GM20431 (cell line): ENCODE data around the gene TECR.
"Not testable (repeated sequence)": the region's sequence is repeated elsewhere in the genome, so short reads cannot be mapped to it uniquely, and the experiment has no call there.

Experiments used
- in situ Hi-C: fragments of 300-500 bp; cut with MseI, MboI; formaldehyde crosslinking; loops from one replicate; pipeline ENCODE4 v1.15.0; 2020; ENCODE audit warnings: low sequenced_read_pairs; ENCODE audit not compliant: unreplicated experiment

The TECR gene

DNA sequence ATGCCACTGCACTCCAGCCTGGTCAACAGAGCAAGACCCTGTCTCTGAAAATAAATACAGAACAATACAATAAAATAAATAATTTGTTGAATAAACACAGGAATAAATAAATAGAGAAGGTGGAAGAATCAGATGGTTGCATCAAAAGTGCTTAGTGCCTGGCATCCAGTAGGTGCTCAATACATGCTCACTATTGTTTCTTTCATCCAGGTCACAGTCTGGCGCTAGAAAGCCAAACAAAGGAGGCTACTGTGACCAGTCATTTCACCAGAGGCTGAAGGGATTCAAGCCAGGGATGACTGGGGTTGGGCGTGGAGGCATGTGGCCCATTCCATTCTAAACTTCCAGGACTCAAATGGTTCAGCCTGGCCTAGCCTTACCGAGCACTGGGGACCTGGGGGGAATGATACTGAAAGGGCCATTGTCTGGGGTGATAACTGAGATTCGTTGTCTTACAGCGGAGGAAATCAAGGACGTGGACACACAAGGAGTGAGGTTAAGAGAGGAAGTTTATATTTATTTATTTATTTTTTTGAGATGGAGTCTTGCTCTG lies 46.1 kb downstream of the TECR start:
- in situ Hi-C loops, result loop anchor here (10.0 kb wide), 1 partner anchor 109 kb away; no protein-coding TSS in a partner anchor

DNA sequence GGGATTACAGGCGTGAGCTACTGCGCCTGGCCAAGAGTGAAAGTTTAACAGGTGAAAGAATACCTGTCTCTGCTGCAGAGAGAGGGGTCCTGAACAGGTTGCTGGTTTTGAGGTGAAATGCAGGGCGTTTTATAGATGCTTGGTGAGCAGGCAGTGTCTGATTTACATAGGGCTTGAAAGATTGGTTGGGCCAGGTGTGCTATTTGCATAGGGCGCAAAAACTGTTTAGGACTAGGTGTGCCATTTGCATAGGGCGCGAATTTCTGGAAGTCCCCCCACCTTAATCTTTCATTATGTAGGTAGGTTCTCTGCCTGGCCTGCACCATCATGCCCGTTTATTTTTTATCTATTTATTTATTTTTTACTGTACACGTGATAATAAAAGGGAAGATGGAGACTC lies 47.0 kb downstream of the TECR start:
- in situ Hi-C loops, result loop anchor here (10.0 kb wide), 1 partner anchor 108 kb away; no protein-coding TSS in a partner anchor

DNA sequence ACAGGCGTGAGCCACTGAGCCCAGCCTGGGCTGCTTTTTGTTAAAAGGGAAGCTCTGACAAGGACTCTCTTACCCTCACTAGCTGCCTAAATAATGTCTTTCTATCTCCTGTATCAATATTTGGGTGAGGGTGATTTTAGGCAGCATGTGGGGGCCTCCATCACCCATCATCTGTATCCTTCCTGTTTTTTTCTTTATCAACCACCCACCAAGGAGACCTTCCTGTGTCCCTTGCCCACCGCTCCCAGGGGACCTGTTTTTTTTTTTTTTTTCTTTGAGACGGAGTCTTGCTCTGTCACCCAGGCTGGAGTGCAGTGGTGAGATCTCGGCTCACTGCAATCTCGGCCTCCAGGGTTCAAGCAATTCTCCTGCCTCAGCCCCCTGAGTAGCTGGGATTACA lies 47.9 kb downstream of the TECR start:
- in situ Hi-C loops, result loop anchor here (10.0 kb wide), 1 partner anchor 108 kb away; no protein-coding TSS in a partner anchor

DNA sequence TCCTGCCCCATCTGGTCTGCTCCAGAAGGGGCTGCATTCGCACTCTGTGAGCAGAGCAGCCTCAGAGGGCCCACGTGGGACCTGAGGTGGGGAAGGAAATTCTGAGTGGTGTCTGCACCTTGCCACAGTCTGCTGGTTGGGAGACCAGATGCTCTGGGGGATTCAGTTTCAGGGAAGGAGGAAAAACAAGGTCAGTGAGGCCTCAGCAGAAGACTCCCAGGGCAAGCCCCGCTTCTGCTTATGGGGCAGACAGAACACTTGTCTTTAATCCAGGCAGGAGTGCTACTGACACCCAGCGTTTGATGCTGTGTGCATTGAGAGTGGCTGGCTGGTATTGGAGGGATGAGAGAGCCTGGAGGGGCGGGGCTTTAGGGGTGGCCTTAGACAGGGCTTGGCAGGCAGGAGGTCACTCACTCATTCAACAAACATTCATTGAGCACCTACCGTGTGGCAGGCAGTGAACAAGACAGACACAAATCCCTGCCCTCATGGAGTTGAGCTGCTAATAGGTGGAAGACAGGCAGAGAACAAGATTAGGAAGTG lies 48.6 kb downstream of the TECR start:
- in situ Hi-C loops, result loop anchor here (10.0 kb wide), 1 partner anchor 107 kb away; no protein-coding TSS in a partner anchor

DNA sequence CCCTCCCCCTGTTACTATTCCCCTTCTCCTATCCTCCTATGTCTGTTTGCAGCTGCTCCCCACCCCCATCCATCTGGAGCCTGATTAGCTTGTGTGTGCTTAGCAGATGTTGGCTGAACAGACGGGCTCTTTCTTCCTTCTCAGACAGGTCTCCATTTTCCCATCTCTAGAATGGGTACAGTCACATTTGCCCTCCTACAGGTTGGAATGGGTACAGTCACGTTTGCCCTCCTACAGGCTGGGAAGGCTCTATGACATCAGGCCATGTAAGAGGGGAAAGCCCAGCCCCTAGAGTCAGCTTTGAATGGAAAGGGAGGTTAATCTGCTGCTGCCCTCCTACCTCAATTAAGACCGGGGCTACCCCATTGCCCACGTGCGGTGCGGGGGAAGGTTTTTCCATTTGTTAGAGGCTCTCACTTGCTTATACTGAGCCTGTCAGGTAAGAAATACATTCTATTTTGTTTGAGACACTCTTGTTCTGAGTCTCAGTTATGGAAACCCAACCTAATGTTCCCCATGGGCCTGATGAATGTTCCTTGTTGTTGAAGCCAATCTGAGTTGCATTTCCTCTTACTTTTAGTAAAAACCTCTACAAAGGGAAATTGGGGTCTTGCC lies 51.3 kb downstream of the TECR start:
- in situ Hi-C loops, result no loop called here

DNA sequence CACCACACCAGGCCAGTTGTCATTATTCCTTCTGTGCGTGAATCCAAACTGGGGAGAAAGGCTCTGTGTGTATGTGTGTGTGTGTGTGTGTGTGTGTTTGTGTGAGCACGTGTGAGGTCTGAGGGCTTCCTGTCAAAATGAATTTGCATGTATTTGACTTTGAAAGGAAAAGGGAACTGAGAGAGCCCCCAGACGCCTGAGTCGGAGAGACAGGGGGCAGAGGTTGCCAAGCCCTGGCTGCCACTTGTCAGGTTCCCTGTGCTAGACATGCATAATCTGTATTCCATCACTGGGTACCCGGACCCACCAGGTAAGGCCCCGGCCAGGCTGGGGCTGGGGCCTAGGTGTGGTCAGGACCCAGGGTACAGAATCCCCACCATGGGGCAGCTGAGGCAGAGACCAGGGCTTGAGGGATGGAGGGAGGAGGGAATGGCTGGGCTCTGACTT lies 53.5 kb downstream of the TECR start, which contains the start of gene CLEC17A:
Gene CLEC17A, plus strand, starts transcription at position 191 of the 447 bp plus-strand sequence. Its CDS starts 77 bp downstream, at position 268.
- in situ Hi-C loops, result no loop called here

DNA sequence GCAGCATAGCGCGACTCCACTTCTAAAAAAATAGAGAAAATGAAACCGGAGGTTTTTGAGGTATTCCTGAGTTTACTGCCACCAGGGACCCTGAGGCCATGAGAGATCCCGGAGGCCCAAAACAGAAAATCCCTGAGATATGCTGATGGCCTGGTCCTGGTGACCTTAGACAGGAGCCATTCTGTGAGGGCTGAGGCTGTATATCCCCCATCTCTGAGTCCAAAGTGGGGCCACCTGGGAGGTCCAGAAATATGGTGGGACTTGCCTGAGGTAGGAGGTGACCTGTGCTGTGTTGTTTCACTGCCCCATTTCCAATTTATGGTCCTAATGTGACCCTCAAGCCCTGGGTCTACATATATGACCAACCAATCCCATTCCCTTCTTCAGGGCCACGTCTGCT lies 55.0 kb downstream of the TECR start:
- in situ Hi-C loops, result not testable (repeated sequence)

DNA sequence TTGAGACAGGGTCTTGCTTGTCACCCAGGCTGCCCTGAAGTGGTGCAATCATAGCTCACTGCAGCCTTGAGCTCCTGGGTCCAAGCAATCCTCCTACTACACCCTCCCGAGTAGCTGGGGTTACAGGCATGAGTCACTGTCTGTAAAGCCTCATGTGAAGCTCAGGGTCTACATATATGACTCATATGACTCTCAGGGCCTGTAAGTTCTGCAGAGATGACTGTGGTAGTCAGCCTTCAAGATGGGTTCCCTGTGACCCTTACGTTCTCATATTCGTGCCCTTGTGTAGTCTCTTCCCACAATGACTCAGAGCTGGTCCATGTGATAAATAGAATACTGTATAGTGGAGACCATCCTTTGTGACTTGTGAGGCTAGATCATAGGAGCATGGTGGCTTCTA lies 55.8 kb downstream of the TECR start:
- in situ Hi-C loops, result not testable (repeated sequence)

DNA sequence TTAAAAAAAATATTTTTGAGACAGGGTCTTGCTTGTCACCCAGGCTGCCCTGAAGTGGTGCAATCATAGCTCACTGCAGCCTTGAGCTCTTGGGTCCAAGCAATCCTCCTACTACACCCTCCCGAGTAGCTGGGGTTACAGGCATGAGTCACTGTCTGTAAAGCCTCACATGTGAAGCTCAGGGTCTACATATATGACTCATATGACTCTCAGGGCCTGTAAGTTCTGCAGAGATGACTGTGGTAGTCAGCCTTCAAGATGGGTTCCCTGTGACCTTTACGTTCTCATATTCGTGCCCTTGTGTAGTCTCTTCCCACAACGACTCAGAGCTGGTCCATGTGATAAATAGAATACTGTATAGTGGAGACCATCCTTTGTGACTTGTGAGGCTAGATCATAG lies 60.0 kb downstream of the TECR start:
- in situ Hi-C loops, result not testable (repeated sequence)

DNA sequence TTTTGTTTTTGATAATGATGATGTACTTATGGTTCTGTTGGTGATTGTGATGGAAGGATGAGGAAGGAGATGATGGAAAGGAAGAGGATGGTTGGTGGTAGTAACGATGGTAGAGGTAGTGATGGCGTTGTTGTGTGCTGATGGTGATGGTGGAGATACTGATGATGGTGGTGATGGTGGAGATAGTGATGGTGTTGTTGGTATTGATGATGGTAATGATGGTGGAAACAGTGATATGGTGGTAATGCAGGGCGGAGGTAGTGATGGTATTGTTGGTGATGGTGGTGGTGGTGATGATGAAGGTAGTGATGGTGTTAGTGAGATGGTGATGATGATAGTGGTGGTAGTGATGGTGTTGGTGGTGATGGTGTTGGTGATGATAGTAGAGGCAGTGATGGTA lies 66.2 kb downstream of the TECR start:
- in situ Hi-C loops, result no loop called here

DNA sequence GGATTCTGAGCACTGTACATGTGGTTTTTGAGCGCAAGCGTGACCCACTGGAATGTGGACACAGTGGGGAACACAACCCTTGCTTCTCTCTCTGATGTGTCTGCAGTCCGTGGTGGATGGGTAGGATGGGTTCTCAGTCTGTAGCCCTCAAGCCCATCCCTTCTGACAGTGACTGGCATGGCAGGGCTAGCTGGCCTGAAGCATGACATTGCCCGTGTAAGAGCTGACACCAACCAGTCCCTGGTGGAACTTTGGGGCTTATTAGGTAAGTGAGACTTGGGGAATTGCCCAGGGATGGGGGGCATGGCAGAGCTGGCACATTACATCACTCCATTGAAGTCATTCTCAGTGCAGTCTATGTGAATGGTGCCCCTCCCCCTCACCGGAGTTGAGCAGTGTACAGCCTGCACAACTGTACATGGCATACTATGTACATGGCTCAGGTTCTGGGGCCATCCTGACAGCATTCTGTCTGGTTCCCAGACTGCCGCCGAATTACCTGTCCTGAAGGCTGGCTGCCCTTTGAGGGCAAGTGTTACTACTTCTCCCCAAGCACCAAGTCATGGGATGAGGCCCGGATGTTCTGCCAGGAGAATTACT lies 70.3 kb downstream of the TECR start:
- in situ Hi-C loops, result no loop called here

DNA sequence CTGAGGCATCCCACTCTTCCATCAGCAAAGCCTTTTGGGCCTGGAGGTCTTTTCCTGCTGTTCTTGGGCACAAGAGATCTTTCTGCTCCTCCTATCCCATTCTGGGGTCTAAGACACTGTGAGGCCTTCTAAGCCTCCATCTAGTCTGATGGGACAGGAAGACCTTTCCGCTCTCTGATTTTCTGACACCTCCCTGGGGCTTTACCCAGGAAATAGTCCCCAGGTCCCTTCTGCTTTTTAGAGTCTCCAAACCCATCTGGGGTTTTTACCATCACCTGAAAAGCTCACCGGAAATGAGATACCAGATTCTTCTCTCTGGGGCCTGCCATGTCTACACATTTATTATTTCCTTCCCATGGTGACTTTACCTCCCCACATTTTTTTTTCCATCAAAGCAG lies 74.6 kb downstream of the TECR start:
- in situ Hi-C loops, result no loop called here

DNA sequence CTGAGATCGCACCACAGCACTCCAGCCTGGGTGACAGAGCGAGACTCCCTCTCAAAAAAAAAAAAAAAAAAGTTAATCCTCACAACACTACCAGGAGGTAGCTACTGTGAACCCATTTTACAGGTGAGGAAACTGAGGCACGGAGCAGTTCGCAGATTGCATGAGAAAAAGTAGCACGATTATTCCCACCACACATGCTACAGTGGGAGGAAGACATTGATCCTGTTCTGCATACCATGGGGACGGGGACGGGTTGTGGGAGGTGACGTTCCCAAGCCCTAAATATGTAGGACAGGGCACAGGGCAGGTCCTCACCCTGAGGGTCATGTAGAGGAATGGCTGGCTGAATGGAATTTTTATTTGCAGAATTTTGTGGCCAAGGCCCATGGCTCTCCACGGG lies 77.2 kb downstream of the TECR start:
- in situ Hi-C loops, result no loop called here

DNA sequence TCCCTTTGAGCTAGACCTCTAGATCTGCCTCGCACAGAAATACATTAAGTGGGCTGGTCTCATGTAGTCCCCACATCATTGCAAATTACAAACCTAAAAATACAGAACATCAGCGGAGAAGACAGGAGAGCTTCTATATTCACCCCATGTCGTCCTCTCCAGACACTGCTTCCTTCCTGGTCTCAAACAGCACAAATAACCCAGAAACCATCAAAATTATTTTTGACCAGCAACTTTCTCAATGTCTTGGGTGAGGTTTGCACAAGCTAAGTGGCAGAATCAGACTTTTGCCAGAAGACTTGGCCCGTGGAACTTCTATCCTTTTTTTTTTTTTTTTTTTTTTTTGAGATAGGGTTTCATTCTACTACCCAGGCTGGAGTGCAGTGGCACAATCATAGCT lies 81.7 kb downstream of the TECR start:
- in situ Hi-C loops, result no loop called here

DNA sequence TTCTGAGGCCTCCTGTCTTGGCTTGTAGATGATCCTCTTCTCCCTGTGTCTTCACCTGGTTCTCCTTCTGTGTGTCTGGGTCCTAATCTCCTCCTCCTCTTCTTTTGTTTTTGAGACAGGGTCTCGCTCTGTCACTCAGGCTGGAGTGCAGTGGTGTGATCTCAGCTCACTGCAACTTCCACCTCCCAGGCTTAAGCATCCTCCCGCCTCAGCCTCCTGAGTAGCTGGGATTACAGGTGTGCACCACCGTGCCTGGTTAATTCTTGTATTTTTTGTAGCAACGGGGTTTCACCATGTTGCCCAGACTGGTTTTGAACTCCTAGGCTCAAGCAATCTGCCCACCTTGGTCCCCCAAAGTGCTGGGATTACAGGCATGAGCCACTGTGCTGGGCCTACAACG lies 82.8 kb downstream of the TECR start:
- in situ Hi-C loops, result not testable (repeated sequence)

DNA sequence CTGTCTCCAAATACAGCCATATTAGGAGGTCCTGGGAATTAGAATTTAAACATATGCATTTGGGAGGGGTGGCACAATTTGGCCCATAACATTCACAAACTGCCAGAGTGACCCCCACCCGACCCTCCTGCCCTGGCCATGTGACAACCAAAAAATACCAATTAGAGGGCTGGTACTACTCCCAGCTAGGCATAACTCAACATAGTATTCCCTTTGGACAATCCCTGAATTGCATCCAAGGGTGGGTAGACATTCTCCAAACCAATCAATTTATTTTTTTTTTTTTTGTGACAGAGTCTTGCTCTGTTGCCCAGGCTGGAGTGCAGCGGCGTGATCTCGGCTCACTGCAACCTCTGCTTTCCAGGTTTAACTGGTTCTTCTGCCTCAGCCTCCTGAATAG lies 83.3 kb downstream of the TECR start:
- in situ Hi-C loops, result no loop called here

DNA sequence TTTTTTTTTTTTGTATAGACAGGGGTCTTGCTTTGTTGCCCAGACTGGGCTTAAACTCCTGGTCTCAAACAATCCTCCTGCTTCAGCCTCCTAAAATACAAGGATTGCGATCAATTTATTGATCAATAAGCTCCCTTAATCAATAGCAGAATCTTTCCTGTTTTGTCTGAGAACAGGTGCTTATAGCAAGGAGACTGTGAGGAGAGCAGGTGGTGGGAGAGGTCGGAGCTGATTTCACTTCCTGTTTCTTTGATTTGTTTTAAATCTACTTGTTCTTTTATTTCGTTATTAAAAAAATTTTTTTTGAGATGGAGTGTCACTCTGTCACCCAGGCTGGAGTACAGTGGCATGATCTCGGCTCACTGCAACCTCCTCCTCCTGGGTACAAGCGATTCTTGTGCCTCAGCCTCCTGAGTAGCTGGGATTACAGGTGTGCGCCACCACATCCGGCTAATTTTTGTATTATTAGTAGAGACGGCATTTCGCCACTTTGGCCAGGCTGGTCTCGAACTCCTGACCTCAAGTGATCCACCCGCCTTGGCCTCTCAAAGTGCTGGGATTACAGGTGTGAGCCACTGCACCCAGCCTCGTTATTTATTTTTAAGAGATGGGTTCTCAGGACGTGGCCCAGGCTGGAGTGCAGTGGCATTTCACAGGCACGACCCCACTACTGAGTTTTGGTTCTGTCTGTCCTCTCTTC lies 84.2 kb downstream of the TECR start:
- in situ Hi-C loops, result not testable (repeated sequence)

DNA sequence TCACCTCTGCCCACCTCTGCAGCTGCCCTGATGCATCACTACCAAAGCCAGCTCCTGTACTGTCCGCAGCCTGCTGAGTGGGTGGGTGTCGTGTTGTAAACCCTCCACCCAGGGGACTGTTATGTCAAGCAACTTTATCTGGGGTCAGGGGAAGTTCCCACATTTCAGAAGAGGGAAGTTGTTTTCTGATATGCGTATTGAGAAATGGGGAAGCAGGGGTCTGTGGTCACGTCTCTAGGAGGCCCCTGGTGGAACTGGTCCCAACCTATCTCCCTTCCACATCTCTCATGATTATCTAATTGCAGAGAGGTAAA lies 84.7 kb downstream of the TECR start:
- in situ Hi-C loops, result no loop called here
